ENCODE measurements around the gene BNIPL.

DNA sequence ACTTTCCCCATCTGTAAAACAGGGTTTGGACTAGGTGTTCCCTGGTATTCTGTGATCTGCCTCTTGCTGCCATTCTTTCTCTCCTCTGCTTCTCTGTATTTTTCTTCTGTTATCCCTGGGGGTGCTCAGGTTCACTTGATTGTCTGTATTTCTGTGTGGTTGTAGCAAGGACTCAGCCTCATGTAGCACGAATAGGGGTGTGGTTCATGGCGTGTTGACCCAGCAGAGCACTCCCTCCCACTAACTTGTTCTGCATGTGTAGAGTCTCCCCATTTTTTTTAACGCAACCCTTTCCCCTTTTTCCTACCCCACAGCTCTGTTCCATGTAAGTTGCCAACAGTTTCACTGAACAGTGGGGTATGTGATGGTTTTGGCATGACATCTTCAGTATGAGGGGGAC lies 1.2 kb upstream of the BNIPL start:
- TF ChIP-seq YY1 (IDR thresholded peaks at IDR 0.05; ENCODE audit: insufficient read depth, insufficient read length) (no peak), ZNF274 (IDR thresholded peaks at IDR 0.05; ENCODE audit: low read depth, low read length) (no peak), SUZ12 (IDR thresholded peaks at IDR 0.05; ENCODE audit: extremely low read depth, insufficient read depth, insufficient read length) (no peak)

Data from NT2/D1 (cell line).